Left ventricle myocardium inferior (tissue), 1 donor: ENCODE data around the gene SLC15A5. TPM values are rescaled to one million over a fixed set of nuclear protein-coding genes. Genes with fewer than 3 reads are reported as not detected.
A peak's percentile ranks its signal among the peaks of the same experiment; 100 is the strongest.

ENCODE experiments used
- DNase-seq: peaks from one replicate; pipeline ENCODE4 v3.0.0-alpha.2; 2020
- H3K27ac ChIP-seq: fragments of 200-600 bp; replicated peaks from 2 replicates; pipeline ENCODE4 v1.8.0; 2021
- H3K27me3 ChIP-seq: fragments of 200-600 bp; 2 replicates; pipeline ENCODE4 v1.8.0; 2021; ENCODE audit warnings: low read depth
- H3K36me3 ChIP-seq: fragments of 200-600 bp; 2 replicates; pipeline ENCODE4 v1.8.0; 2021
- H3K4me1 ChIP-seq: fragments of 200-600 bp; 2 replicates; pipeline ENCODE4 v1.8.0; 2021
- H3K4me3 ChIP-seq: fragments of 200-600 bp; 2 replicates; pipeline ENCODE4 v1.8.0; 2021; ENCODE audit warnings: mild to moderate bottlenecking, moderate library complexity
- H3K9me3 ChIP-seq: fragments of 200-600 bp; replicated peaks from 2 replicates; pipeline ENCODE4 v1.8.0; 2021
- CTCF ChIP-seq: fragments of 200-600 bp; IDR thresholded peaks from 2 replicates; pipeline ENCODE4 v1.8.0; 2021; ENCODE audit warnings: antibody characterized with exemption, mild to moderate bottlenecking, borderline replicate concordance
- intact Hi-C: fragments of 100-400 bp; cut with micrococcal nuclease; formaldehyde crosslinking; loops from one replicate; pipeline ENCODE4 v1.11.0; 2022
- total RNA-seq: library from RNA; stranded (reverse); fragmentation: NEBNext Ultra II Directional; extraction: Animal tissue kit (Norgen Biotek cat#: 25700); gene quantifications from one replicate; pipeline ENCODE4 v1.2.1, GENCODE V29; 2021
- donor health status: DM: no; HTN: yes; CAD: no; lungs with severe emphysema.

Gene SLC15A5
- total RNA-seq, 1 donor from 2014 or later, result not detected

- no peaks in the 10 kb centered on the region for H3K9me3 ChIP-seq
- no peak for TF ChIP-seq CTCF
- H3K4me3 ChIP-seq, result no peak overlapping the region
- no peaks in the 10 kb centered on the region for H3K27me3 ChIP-seq
- no peak for DNase-seq
- intact Hi-C loops, result no loop called here
- H3K27ac ChIP-seq, result no peak overlapping the region
- no peaks in the 10 kb centered on the region for H3K4me1 ChIP-seq
- H3K36me3 ChIP-seq, result no peaks in the 10 kb centered on the region
Observed at GRCh38 chr12:16171348-16171747, 106.1 kb downstream of the SLC15A5 start.

- no peak for DNase-seq
- Histone ChIP-seq H3K9me3 (no peaks in the 10 kb centered on the region), H3K4me3 (no peak overlapping the region), H3K36me3 (no peaks in the 10 kb centered on the region), H3K27ac (no peak overlapping the region), H3K27me3 (no peaks in the 10 kb centered on the region), H3K4me1 (no peaks in the 10 kb centered on the region)
- intact Hi-C loops, result no loop called here
- TF ChIP-seq CTCF, result no peak
Observed at GRCh38 chr12:16168078-16168477, 109.4 kb downstream of the SLC15A5 start.

GRCh38 chr12:16166563-16167470 lies 110.7 kb downstream of the SLC15A5 start:
- Histone ChIP-seq H3K36me3 (no peaks in the 10 kb centered on the region), H3K27ac (no peak overlapping the region), H3K27me3 (no peaks in the 10 kb centered on the region), H3K9me3 (no peaks in the 10 kb centered on the region), H3K4me3 (no peak overlapping the region), H3K4me1 (no peaks in the 10 kb centered on the region)
- no peak for TF ChIP-seq CTCF
- intact Hi-C loops, result no loop called here
- no peak for DNase-seq

GRCh38 chr12:16165506-16165905 lies 112.0 kb downstream of the SLC15A5 start:
- Histone ChIP-seq H3K27me3 (no peaks in the 10 kb centered on the region), H3K9me3 (no peaks in the 10 kb centered on the region), H3K27ac (no peak overlapping the region), H3K4me3 (no peak overlapping the region), H3K4me1 (no peaks in the 10 kb centered on the region), H3K36me3 (no peaks in the 10 kb centered on the region)
- no peak for DNase-seq
- peak; percentile 42 for TF ChIP-seq CTCF
- intact Hi-C loops, result no loop called here

- H3K4me1 ChIP-seq, result no peaks in the 10 kb centered on the region
- no peak overlapping the region for H3K27ac ChIP-seq
- intact Hi-C loops, result no loop called here
- no peak overlapping the region for H3K4me3 ChIP-seq
- H3K27me3 ChIP-seq, result no peaks in the 10 kb centered on the region
- no peak for DNase-seq
- no peaks in the 10 kb centered on the region for H3K36me3 ChIP-seq
- H3K9me3 ChIP-seq, result no peaks in the 10 kb centered on the region
- TF ChIP-seq CTCF, result no peak
Observed at GRCh38 chr12:16163901-16164300, 113.6 kb downstream of the SLC15A5 start.
